IgD-negative memory B cell (primary cell): ENCODE data around the gene TSFM. TPM values are rescaled to one million over a fixed set of nuclear protein-coding genes. Genes with fewer than 3 reads are reported as not detected.

Experiments
- H3K27ac Mint-ChIP-seq, 3 donors: one replicate each; pipeline ENCODE4 v1.8.0; 2020 to 2022; ENCODE audit warnings: mild to moderate bottlenecking in 3 of 3, mixed read lengths in 3 of 3, moderate library complexity in 1 of 3
- H3K27me3 Mint-ChIP-seq: one replicate; pipeline ENCODE4 v1.8.0; 2021; ENCODE audit warnings: mixed read lengths
- H3K36me3 Mint-ChIP-seq: one replicate; pipeline ENCODE4 v1.8.0; 2020; ENCODE audit warnings: mild to moderate bottlenecking, mixed read lengths
- H3K4me1 Mint-ChIP-seq, 3 donors: one replicate each; pipeline ENCODE4 v1.8.0; 2020 to 2022; ENCODE audit warnings: mixed read lengths in 3 of 3, mild to moderate bottlenecking in 1 of 3
- H3K4me3 Mint-ChIP-seq, 4 donors: one replicate each; pipeline ENCODE4 v1.8.0; 2020 to 2022; ENCODE audit warnings: mild to moderate bottlenecking in 4 of 4, mixed read lengths in 4 of 4, moderate library complexity in 3 of 4
- H3K9me3 Mint-ChIP-seq, 3 donors: one replicate each; pipeline ENCODE4 v1.8.0; 2020 to 2021; ENCODE audit warnings: mixed read lengths in 3 of 3, mild to moderate bottlenecking in 1 of 3
- polyA plus RNA-seq: library from polyadenylated mRNA; unstranded; fragments of 300-500 nt; fragmentation: Illumina TruSeq; gene quantifications from one replicate; pipeline ENCODE4 v1.2.3, GENCODE V29; 2021

TSFM gene
- polyA plus RNA-seq, 1 donor from 2014 or later: 27.1 TPM

DNA sequence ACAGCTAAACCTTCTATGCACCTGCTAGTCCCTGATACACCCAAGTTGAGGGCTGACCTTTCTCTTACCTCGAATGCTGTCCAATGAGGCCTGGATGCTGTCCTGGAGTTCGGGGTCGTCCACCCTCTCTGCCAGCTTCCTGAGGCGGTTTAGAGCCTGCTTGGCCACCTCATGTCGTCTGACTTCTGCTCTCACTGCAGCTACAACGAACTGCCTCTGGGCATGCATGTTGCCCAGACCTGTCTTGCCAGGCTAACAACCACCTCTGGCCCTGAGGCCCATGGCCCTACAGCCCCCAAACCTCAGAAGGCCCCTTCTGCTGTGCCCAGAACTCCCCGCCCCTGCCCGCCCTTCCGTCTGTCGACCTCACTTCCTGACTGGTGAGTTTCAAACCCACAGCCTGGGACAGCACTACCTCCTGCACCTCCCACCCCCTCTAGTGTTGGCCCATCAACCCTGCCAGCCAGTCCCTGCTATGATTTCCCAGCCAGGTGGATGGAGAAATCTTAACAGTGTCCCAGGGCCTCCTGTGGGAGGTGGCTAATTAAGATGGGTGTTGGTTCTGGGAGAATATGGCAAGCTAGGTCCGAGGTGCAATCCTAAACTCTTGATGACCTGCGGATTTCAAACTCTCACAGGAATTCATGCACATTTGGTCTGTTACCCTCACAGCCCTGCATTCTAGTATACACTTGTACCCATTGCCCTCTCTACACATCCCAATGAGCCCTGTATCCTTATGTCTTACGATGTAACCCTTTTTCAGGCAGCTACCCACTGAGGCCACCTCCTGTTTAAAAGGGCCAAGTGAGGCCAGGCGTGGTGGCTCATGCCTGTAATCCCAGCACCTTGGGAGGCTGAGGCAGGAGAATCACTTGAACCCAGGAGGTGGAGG, 40.5 kb upstream of the TSFM start:
- no peaks in the 10 kb centered on the region for H3K9me3 Mint-ChIP-seq

DNA sequence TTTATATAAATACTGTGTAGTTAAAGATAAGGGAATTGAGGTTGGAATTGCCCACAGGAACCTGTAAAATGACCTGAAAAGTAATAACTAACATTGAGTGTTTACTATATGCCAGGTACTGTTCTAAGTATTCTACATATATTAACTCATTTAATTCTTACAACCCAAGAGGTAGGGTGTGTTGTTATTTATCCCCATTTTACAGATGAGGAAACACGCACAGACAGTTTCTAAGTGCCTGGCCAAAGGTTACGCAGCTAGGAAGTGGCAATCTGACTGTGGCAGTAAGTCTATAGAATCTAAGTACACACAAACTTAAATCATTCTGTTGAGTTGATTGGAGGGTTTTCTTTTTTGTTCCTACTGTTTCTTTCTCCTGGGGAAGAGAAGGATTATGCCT, 38.8 kb upstream of the TSFM start:
- Mint-ChIP-seq H3K4me1 (peaks cover 21 to 43% (median 40%) of the 10 kb centered on the region in 3 donors), H3K27me3 (peaks cover 2% of the 10 kb centered on the region), H3K27ac (peak overlapping the region; percentile 62 to 97 (median 97)), H3K36me3 (no peaks in the 10 kb centered on the region), H3K4me3 (peak overlapping the region; percentile 3 to 96 (median 86)), H3K9me3 (no peaks in the 10 kb centered on the region)

More for the DNA sequence above, 40.5 kb upstream of the TSFM start:
- Mint-ChIP-seq H3K27ac (peak overlapping the region; percentile 81 to 93 (median 91)), H3K36me3 (no peaks in the 10 kb centered on the region), H3K4me1 (peaks cover 21 to 43% (median 40%) of the 10 kb centered on the region in 3 donors), H3K27me3 (peaks cover 2% of the 10 kb centered on the region), H3K4me3 (peak overlapping the region; percentile 82 to 97 (median 92))

DNA sequence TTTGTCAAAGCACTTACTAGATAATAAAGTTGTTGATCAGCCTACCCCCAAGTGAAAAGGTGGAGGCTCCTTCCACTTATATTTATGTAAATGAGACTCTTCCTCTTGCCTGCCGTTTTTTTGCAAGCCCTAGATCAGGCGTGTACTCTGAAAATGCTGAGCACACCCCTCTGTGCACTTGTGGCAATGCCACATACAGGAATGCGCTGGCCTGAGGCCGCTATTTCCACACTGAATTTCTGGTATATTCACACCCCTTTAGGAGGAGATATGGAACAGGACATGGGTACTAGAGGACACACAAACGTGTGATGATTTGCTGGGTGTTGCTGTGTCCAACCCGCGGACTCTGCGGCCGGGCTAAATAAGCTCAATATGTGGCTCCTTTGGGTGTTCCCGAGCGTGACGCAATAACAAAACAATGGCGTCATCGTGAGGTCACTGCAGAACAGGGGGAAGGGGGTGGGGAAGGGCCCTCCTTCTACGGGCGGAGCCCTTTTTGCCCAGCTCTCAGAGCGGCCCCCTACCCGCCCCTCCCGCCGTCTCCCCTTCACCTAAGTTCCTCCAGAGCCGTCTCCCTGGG, 38.3 kb upstream of the TSFM start:
- Mint-ChIP-seq H3K4me3 (peak overlapping the region; percentile 78 to 97 (median 95)), H3K36me3 (no peaks in the 10 kb centered on the region), H3K9me3 (no peaks in the 10 kb centered on the region), H3K4me1 (peaks cover 21 to 39% (median 39%) of the 10 kb centered on the region in 3 donors), H3K27ac (peak overlapping the region; percentile 62 to 97 (median 97)), H3K27me3 (peaks cover 2% of the 10 kb centered on the region)

DNA sequence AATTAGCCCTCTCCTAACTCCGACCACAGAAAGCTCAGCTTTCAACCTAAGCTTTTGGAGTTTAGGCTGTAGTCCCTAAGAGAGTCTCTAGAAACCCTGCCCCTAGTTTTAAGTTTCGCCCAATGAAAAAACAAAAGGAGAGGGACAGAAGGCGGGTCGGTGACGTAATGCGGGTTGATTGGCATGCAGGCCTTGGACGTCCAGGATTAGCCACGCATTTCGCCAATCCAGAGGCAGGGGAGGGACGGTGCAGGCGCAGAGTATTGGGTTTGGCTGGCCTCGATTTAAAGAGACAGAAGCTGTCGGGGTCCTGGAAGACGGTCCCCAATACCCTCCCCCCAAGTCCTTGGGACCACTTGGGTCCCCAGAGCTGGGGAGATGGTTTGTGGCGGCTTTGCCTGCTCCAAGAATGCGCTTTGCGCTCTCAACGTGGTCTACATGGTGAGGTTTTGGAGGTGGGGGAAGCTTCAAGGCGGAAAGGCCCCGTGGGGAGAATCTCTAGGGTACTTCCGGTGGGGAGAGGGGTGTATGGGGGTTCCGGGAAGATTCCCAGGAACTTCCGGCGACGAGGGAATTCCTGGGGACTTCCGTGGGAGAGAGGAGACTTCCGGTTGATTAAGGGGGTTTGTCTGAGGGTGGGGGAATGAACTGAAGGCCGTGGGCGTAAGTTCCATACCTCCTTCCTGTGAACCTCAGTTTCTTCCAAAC, 37.7 kb upstream of the TSFM start, which contains the start of gene TSPAN31:
TSS of gene TSPAN31 (plus strand) at position 263 of the 708 bp plus-strand sequence. CDS start at position 379, 116 bp downstream.
- no peaks in the 10 kb centered on the region for H3K36me3 Mint-ChIP-seq
- H3K4me3 Mint-ChIP-seq: peak within 1 kb of the TSS; percentile 78 to 97 (median 95)
- peak within 1 kb of the TSS; percentile 62 to 97 (median 97) for H3K27ac Mint-ChIP-seq
- peaks cover 21 to 37% (median 34%) of the 10 kb centered on the region in 3 donors for H3K4me1 Mint-ChIP-seq
- H3K9me3 Mint-ChIP-seq: no peaks in the 10 kb centered on the region
- peaks cover 2% of the 10 kb centered on the region for H3K27me3 Mint-ChIP-seq

DNA sequence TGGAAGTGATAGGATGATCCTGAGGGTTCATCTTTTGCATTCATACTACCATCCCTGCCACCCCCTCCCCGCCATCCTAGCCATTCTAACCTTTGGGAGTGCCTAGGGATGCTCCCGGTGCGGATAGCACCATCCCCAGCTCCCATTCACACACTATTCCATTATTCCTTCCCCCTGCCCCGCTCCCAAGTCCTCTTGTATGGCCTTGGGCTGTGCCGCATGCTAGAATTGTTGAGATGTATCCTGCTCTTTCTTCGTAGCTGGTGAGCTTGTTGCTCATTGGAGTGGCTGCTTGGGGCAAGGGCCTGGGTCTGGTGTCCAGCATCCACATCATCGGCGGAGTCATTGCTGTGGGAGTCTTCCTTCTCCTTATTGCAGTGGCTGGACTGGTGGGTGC, 37.1 kb upstream of the TSFM start:
- H3K9me3 Mint-ChIP-seq: no peaks in the 10 kb centered on the region
- peak overlapping the region; percentile 78 to 97 (median 95) for H3K4me3 Mint-ChIP-seq

DNA sequence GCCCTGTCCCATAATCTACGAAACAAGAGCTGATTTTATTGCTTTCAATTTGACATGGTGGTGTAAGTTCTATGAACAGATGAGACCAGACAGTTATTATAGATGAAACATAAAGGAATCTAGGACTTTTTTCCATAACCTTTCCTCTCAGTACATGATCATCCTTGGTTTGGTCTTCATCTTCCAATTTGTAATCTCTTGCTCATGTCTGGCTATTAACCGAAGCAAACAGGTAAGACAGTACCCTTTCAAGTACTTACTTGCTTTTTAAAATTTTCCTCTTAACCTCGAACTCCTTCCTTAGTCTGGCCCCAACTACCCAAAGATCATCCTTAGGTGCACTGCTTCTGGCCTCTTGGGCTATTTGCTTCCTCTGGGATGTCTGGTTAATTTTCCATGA, 36.6 kb upstream of the TSFM start:
- Mint-ChIP-seq H3K9me3 (no peaks in the 10 kb centered on the region), H3K27me3 (peaks cover under 1% of the 10 kb centered on the region), H3K36me3 (no peaks in the 10 kb centered on the region), H3K4me3 (peak overlapping the region; percentile 78 to 97 (median 95)), H3K4me1 (peaks cover 16 to 35% (median 33%) of the 10 kb centered on the region in 3 donors), H3K27ac (peak overlapping the region; percentile 62 to 97 (median 88))

More for the DNA sequence above, 37.1 kb upstream of the TSFM start:
- peaks cover 2% of the 10 kb centered on the region for H3K27me3 Mint-ChIP-seq
- peak overlapping the region; percentile 62 to 97 (median 97) for H3K27ac Mint-ChIP-seq
- H3K4me1 Mint-ChIP-seq: peaks cover 21 to 36% (median 35%) of the 10 kb centered on the region in 3 donors
- H3K36me3 Mint-ChIP-seq: no peaks in the 10 kb centered on the region

DNA sequence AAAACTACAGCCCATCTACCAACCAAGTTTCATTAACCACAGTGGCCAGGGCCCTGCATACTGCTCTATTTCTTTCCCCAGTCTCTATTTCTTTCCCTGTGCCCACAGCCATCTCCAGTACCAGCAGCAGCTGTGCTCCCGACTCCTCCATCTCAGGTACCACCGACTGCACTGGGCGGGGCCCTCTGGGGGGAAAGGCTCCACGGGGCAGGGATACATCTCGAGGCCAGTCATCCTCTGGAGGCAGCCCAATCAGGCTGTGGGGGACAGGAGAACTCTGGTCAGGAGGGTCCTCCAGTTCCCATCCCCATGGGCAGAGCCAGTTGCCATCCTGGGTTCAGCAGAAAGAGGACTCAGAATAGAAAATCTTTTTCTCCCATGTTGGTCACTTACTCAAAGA, 33.5 kb upstream of the TSFM start:
- Mint-ChIP-seq H3K4me3 (peak overlapping the region in 1 of 4 donors; percentile 5), H3K27me3 (no peaks in the 10 kb centered on the region), H3K9me3 (no peaks in the 10 kb centered on the region), H3K36me3 (no peaks in the 10 kb centered on the region), H3K27ac (no peak overlapping the region), H3K4me1 (peaks cover 25 to 47% (median 42%) of the 10 kb centered on the region in 3 donors)

DNA sequence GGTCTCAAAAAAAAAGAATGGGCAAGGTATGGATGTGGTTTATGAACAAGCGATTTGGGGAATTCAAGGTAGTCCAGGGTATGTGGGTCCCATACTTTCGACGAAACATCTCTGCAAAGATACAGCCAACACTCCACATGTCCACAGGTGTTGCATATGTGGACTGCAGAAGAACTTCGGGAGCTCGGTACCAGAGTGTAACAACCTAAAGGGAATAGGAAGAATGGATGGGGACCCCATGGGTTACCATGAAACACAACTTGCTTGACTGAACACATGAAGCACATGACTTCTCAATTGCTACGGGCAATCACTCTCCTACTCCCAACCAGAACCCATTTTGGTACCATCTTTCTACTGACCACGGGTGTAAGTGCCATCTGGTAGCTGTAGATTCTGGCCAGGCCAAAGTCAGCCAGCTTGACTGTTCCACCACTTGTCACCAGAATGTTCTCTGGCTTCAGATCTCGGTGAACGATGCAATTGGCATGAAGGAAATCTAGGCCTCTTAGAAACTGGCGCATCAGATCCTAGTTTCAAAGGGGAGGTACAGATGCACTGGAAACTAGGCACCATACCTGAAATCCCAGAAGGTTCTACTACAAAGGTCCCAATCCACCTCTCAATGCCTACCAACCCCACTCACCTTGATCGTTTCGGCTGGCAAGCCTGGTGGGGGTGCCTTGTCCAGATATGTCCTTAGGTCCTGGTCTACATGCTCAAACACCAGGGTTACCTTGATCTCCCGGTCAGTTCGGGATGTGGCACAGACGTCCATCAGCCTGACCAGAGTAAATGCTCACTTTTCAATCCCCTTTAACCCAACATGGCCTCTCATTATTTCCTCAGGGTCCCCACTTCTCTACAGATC, 31.8 kb upstream of the TSFM start:
- H3K36me3 Mint-ChIP-seq: no peaks in the 10 kb centered on the region
- peaks cover 19 to 42% (median 39%) of the 10 kb centered on the region in 3 donors for H3K4me1 Mint-ChIP-seq
- no peaks in the 10 kb centered on the region for H3K27me3 Mint-ChIP-seq
- no peaks in the 10 kb centered on the region for H3K9me3 Mint-ChIP-seq
- peak overlapping the region in 2 of 3 donors; percentile 85 to 98 for H3K27ac Mint-ChIP-seq
- peak overlapping the region; percentile 77 to 95 (median 90) for H3K4me3 Mint-ChIP-seq

DNA sequence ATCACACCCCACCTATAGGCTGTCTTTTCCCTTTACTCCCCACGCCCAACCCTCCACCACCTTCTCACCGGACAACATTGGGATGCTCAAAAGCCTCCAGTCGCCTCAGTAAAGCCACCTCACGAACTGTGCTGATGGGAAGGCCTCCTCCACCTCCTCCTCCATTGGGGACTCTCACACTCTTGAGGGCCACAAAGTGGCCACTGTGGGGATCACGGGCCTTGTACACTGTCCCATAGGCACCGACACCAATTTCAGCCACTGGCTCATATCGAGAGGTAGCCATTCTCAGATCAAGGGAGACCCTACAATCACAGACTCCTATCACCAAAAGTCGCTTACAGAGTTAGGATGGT, 31.2 kb upstream of the TSFM start:
- Mint-ChIP-seq H3K36me3 (peaks cover 1% of the 10 kb centered on the region), H3K4me1 (peaks cover 18 to 40% (median 38%) of the 10 kb centered on the region in 3 donors), H3K4me3 (peak overlapping the region; percentile 77 to 95 (median 90))

DNA sequence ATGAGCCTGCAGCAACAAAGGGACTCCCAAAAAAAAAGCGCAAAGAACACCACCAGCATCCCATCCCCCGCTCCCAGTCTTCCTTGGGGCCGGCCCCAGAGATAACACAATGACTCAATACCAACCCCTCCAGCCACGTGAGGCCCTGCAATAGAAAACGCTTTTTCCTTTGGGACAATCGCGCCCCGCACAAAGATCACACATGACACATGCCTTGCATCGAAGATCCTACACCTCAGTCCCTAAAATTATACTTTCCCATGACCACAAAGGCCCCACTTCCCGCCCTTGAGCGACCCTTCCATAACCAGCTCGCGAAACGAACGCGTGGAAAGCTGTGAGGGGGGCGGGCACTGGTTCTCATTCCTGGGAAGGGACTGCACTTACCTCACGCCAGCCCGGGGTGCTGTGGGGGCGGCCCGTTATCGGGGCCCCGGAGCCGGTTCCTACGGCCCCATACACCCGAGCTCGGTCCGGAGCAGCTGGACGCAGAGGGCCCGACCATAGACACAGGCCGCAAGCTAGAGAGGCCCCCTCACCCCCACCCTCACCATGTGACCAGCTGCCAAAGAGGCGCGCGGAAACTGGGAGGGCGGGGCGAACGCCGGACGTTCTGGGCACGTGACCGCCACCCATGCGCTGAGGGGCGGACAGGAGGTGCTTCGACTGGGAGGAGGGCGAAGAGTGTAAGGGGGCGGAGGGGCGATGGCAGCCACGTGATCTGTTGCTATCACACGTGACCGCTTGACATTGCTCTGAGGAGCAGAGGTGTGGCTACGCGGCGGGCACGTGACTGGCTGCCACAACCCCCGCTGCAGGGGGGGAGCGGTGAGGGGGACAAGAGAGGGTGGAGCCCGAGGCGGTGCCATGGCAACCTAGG, 30.6 kb upstream of the TSFM start, which contains the start of gene CDK4:
TSS of gene CDK4 (minus strand) at position 523 of the 880 bp plus-strand sequence. CDS start 593 bp downstream, outside the sequence.
- no peaks in the 10 kb centered on the region for H3K27me3 Mint-ChIP-seq
- H3K9me3 Mint-ChIP-seq: no peaks in the 10 kb centered on the region
- peaks cover 1% of the 10 kb centered on the region for H3K36me3 Mint-ChIP-seq
- peak within 1 kb of the TSS; percentile 77 to 95 (median 90) for H3K4me3 Mint-ChIP-seq
- peaks cover 22 to 44% (median 43%) of the 10 kb centered on the region in 3 donors for H3K4me1 Mint-ChIP-seq
- H3K27ac Mint-ChIP-seq: peak within 1 kb of the TSS; percentile 85 to 98 (median 96)

More for the DNA sequence above, 31.2 kb upstream of the TSFM start:
- no peaks in the 10 kb centered on the region for H3K27me3 Mint-ChIP-seq
- H3K27ac Mint-ChIP-seq: peak overlapping the region; percentile 85 to 98 (median 96)
- no peaks in the 10 kb centered on the region for H3K9me3 Mint-ChIP-seq

DNA sequence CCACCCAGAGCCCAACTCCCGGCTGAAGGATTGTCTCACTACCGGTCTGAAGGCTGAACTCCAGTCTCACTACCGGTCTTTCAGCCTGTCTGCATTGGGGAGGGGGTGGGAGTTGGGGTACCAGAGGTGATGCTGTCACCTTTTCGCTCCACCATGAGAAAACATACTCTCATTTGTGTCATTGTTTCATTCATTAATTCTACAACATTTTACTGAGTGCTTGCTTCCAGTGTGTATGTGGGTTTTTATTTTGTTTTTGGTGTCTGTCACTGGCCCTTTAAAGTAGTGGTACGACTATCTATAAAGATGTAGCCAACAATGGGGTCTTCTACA, 30.0 kb upstream of the TSFM start:
- Mint-ChIP-seq H3K27ac (peak overlapping the region; percentile 85 to 98 (median 96)), H3K4me3 (peak overlapping the region; percentile 77 to 95 (median 90)), H3K27me3 (no peaks in the 10 kb centered on the region), H3K9me3 (no peaks in the 10 kb centered on the region), H3K4me1 (peaks cover 22 to 45% (median 44%) of the 10 kb centered on the region in 3 donors), H3K36me3 (peaks cover 3% of the 10 kb centered on the region)

DNA sequence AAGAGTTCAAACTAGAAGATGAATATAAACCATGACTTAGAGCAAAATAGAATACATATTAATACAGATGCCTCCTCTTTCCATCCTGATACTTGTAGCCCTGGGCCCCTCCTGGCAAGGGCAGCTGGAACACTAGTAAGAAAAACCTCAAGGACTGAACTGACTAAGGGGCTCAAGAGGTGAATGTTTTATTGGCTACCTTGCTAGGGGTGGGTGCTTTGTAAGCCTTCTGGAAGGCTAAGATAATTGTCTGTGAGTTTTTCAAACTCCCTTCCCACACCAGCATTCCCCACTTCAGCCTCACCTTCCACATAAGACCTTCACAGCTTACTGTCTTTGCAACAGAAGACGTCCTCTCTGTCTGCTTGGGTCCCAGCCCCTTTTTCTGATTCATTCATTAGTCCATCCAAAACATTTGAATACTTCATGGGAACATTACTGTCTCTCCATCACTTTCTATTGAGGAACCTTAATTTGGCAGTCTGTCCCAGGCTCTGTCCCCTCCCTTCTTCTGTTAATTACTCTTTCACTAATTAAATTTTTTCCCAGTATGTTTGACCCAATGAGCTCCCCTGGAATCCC, 28.7 kb upstream of the TSFM start:
- Mint-ChIP-seq H3K27ac (peak overlapping the region; percentile 65 to 98 (median 85)), H3K36me3 (peaks cover 3% of the 10 kb centered on the region), H3K9me3 (no peaks in the 10 kb centered on the region), H3K4me1 (peaks cover 22 to 47% (median 45%) of the 10 kb centered on the region in 3 donors), H3K27me3 (no peaks in the 10 kb centered on the region), H3K4me3 (peak overlapping the region; percentile 77 to 97 (median 93))
